Stimulated activated CD4-positive, alpha-beta T cell treated with anti-CD3 and anti-CD28 coated beads, Interleukin-4, amount 100 ng/mL, for 4 hours (primary cell): Measurements from ENCODE around the gene CELA1.

ENCODE experiments used
- DNase-seq, 2 experiments: peaks; one replicate each; pipeline ENCODE4 v3.0.0-alpha.2; 2020

The CELA1 gene

DNA sequence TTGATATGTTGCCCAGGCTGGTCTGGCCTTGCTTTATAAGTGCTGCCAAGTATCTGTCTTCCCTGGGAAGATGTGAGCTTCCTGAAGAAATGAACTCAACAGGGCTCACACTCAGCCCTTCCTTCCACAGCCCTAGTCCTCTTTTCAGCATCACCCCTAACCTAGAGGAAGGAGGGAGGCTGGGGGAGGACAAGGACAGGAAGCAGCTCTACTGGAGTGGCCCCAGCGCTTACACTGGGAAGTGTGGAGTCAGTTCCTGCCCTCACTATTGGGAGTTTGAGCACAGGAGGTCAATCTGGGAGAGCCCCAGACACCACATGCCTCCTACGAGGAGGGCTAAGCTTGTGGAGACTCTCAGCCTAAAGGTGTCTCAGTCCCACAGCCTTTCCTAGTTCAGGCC, 27.9 kb upstream of the CELA1 start:
- DNase-seq = no peak

DNA sequence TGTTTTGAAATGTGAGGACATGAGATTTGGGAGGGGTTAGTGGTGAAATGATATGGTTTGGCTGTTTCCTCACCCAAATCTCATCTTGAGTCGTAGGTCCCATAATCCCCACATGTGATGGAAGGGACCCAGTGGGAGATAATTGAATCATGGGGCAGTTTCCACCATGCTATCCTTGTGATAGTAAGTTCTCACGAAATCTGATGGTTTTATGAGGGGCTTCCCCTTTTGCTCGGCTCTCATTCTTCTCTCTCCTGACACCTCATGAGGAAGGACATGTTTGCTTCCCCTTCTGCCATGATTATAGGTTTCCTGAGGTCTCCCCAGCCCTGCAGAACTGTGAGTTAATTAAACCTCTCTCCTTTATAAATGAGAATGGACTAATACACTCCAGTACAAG, 26.7 kb upstream of the CELA1 start:
- no peak for DNase-seq

DNA sequence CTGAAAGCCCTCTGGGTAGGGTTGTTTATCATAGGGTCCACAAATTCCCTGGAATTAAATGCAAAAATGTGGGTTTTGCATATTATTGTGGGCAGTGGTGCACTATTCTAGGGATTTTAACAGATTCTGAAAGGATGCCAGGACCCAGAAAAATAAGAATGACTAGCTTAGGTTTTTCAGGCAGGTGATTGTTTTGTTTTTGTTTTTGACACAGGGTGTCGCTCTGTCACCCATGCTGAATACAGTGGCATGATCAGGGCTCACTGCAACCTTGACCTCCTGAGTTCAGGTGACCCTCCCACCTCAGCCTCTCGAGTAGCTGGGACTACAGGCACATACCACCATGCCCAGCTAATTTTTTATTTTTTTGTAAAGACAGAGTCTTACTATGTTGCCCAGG, 25.5 kb upstream of the CELA1 start:
- no peak for DNase-seq

DNA sequence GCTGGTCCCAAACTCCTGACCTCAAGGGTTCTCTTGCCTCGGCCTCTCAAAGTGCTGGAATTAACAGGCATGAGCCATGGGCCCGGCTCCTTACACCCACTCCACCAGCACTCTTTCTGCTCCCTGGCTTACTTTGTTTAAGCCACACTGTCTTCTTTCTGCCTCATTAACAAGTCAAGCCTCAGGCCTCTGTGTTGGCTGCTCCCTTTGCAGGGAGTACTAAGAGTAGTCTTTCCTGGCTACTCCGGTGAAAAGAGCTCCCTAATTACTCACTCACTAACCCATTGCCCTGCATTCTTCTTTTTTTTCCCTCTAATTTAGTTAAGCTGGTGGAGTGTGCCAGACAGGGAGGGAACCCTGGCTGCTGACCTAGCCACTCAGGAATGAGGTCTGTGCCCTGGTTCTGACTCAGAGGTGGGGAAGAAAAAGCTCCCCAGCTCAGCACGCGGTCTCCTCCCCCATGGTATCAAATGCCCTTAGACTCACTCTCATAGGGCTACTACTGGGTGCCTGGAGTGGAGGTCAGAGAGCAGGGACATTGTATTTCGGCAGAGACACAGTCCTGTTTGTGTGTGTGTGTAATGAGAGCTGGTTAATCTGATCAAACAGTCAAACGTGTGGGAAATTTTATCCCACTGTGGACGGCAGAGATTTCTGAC, 24.9 kb upstream of the CELA1 start:
- DNase-seq = no peak

DNA sequence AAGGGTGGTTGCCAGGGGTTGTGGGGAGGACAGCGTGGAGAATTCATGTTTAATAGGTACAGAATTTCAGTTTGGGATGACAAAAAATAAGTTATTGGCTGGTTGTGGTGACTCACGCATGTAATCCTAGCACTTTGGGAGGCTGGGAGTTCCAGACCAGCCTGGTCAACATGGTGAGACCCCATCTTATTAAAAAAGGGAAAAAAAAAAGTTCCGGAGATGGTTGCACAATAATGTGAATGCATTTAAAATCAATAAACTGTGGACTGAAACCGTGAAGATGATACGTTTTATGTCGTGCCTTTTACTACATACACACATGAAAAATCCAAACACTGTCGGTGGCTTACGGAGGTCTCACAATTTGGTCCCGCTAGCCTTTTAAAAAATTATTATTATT, 24.2 kb upstream of the CELA1 start:
- no peak for DNase-seq

DNA sequence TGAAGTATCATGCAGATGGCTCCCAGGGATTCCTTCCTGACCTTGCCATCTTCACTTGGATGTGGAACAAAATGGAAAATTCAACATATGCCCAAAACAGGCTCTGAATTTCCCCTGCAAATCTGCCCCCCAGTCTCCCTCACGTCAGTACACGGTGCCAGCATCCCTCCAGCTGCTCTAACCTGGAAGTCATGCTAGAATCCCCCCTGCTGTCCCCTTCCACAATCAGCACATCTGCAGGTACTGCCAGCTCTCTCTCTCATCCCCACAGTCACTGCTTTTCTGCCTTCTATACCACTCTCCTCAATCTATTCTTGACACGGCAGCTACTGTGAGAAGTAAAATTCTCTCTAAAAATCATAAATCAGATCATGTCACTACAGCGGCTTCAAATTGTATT, 23.1 kb upstream of the CELA1 start:
- DNase-seq = no peak

DNA sequence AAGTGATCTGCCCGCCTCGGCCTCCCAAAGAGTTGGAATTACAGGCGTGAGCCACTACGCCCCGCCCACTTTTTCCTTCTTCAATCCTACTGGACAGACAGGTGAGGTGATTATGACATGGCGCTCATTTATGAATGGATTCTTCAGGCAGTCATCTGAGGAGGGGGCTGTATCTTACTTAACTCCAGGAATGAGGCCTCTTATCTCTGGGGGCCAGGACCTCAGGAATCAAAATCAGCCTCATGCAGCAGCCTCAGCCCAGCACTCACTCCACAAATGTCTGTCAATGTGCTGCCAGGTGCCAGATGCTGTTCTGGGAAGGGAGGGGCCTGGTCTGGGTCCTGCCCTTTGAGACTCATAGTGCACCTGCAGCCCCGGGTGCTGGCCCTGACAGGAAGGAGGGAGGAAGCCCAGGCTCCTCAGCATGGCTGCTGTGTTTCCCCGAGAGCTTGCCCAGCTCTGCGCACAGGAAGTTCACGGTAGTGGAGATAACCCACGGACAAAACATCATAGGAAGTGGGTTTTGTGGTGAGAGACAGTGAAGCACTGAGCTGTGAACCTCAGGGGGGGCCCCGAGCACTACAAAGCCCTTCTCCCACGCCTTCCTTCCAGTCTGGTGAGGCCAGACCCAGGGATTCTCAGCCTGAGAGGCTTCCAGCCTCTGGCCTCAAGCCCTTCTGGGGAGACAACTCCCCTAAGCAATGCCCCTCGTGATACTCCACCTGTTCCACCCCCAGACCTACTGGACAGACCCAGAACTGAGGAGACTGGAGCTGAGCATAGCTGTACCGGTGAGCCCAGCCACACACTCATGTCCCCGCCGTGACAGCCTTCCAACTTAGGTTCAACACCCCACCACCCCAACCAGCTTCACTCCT, 22.4 kb upstream of the CELA1 start:
- peak; percentile 63 to 86 for DNase-seq

DNA sequence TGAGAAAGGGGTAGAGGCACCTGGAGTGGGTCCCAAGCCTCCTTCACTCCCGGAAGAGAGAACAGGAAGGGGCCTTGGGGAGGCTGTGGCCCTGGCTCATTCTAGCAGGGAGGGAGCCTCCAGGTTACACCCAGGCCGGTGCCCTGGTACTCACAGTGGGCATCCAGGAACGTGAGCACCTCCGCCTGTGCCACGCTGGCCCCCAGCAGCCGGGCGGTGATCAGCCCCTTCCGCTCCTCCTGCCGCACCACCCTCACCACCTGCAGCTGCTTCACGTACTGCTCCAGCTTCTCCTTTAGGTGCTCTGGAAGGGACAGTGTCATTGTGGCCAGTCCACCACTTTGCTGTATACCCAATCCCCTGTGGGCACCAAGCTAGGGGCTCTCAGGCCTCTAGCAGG, 18.8 kb upstream of the CELA1 start:
- DNase-seq = no peak

DNA sequence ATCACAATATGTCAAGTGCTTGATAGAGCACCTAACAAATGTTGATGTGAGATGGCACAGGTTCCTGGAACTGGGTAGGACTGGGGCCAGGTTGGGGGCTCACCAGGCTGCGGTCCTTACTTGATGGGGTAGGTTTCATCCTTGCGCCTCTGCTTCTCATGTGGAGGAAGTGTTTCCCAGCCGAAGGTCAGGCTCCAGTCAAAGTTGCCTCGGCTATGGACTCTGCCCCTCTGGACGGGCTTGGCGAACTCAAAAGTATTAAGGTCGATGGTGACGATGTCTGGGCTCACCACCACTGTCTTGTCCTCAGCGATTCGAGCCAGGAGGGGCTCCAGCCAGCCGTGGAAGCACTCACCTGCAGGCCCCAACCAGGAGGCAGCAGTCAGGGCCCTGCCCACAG, 17.5 kb upstream of the CELA1 start:
- no peak for DNase-seq

DNA sequence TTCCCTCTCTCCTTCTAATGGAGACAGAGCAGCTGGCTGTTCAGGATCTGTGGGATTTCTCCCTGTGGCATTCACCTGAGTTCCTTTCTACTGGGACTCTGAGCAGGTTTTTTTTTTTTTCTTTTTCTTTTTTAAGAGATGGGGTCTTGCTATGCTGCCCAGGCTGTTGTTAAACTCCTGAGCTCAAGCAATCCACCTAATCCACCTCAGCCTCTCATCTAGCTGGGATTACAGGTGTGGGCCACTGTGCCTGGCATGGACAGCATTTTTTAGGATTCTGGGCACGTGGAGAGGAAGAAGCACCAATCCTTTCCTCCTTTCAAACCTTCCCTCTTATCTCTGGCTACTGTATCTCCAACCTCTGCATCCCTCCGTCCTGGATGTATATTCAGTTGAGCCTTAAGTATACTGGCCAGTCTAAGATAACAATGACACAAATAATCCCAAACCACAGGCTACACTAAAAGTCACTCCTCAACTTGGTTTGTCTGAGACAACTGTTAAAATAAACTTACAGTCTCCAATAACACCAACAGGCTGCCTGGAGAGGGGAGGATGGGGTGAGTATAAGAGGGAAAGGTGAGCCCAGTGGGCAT, 16.4 kb upstream of the CELA1 start:
- DNase-seq = no peak

DNA sequence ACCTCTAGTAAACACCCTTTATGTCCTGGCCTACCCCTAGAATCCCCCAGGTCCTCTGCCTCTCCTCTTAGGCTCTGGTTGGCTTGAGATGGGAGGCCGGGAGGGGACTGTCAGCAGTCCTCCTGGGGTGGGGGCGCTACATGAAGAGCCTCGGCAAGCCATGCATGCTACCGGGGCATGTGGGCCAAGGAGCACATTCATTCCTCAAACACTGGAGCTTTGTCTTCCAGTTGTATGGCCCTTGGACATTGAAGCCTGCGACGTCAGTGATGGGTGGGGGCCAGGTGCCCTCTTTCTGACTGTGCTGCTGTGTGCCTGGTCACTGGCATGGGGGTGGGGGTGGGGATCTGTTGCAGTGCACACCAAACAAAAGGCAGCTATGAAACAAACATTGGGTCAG, 15.8 kb upstream of the CELA1 start:
- DNase-seq = no peak

DNA sequence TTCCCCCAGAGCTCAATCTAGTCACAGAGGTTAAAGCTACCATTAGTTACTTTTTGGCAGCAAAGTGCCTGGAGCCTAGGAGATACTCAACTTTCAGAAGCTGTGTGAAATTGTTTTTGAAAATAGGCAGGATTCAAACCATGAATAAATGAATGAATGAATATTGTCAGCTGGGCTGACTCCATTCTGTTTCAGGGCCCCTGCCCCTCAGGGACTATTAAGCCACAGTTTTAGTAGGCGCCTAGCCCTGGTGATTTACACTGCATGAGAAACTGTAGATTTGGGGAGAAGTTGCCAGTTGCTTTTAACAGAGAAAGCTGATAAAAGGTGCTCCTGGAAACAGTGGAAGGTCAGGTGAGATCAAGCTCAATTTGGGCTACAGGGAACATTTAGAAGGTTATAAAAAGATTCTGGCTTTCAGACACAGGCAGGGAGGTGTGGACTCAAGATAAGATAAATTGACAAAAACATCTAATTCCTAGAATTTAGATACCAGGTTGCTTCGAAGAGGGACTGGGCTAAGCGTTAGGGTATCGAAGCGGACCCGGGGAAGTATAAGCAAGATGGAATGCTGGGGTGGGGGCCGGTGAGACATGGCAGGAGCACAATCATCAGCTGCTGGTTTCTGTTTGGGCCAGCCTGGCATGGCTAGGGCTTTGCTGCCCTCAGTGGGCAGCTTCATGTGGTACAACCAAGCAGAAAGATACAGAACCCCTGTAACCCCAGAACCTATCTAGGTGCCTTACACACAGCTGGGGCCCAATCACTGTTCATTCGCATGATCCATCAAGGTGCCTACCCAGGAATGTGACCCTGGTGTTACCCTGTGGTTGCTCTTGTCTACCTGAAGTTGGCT, 14.9 kb upstream of the CELA1 start:
- DNase-seq = no peak

DNA sequence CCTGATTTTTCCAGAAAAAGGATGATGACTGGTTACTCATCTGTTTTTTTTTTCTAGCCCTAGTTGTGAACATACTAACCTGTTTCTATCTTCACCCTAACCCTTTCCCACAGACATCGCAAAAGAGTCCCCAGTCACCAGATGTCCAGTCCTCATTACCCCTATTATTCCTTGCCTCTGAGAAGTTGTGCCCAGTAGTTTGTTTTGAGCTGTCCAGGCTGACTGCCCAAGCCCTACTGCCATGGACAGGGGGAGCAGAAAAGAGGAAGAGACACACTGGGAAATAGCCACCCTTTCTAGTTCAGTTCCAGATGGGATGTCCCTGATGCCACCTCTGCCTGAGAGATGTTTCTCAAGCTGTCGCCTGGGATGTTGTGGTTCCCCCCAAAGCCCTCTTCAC, 13.8 kb upstream of the CELA1 start:
- no peak for DNase-seq

DNA sequence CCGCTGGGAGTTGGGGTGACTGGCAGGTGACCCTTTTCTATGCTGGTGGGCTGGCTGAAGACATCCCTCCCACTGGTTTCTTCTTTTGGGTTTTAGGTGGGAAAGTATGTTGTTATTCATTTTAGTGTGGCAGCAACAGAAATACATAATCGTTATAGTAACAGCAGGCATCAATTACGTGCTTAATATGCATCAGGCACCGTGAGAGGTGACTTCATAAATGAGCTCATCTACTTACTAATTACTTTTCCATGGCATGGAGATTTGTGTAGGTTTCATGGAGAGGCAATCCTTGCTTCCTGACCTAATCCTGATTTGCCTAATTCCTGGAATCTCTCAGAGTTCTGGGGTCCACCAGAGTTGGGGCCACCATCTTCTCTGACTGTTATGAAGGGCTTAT, 13.4 kb upstream of the CELA1 start:
- DNase-seq = no peak

DNA sequence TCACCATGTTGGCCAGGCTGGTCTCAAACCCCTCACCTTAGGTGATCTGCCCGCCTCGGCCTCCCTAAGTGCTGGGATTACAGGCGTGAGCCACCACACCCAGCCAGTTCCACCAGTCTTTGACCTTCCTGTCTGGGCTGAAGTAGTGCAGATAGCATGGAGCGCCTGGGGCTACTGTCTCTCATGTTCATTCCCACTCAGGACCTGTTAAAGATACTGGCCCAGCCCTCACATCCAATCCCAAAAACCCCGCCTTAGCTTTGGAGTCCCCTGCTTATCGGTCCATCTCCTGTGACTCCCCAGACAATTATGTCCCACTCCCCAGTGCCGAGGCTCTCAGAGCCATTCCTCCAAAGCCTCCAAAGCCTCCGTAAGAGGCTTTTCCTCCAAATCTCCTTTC, 12.0 kb upstream of the CELA1 start:
- DNase-seq = no peak

DNA sequence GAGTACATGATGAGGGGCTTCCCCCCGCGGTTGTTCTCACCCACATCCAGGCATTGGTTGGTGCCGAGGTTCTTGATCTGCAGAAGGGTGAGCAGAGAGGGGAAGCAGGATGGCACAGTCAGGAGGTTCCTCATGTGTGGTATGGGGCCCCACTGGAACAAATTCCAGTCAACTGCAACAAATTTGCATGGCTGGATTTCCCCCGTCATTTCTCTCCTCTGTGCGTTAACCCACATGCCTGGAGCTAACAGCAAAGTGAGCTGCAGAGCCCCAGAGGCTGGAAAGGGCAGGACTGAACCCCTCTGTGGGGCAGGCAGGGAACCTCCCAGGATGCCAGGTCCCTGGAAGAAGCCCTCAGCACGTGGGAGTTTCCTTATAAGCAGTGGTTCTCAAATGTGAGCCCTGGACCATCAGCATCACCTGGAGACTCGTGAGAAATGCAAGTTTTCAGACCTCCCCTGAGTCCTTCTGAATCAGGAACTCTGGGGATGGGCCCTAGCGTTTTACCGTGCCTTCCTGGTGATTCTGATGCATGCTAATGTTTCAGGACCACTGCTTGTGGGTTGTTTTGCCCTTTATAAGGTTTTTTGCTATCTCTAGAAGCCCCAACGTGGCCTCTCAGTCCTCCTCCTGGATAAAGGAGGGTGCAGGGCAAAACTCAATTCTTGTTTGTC, 11.0 kb upstream of the CELA1 start:
- DNase-seq = no peak

DNA sequence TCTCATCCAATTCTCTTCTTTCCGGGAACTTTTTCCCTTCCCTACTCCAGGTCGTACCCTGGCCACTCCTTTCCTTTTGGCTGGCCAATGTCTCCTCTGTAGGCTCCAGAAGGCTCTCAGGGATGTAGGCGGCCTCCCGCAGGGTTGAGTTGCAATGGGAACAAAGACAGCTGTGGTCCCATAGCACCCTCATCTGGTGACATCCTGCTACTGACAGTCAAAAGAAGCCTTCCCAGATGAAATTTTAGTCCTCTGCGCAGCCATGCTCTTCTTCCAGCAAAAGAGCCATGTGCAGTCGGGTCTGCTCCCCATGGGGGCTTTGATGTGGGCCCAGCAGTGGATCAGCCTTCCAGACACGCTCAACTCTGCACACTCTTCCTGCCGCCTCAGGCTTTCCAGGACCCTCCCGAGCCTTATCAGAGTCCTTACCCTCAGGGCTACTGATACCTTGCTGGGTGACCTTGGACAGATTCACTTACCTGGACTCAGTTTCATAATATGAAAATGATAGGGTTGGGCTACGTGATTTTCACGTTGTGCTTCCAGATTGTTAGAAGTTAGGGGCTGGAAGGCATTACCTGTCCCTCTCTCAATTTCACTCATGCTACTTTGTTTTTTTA, 5.5 kb upstream of the CELA1 start:
- peak; percentile 10 to 12 for DNase-seq

DNA sequence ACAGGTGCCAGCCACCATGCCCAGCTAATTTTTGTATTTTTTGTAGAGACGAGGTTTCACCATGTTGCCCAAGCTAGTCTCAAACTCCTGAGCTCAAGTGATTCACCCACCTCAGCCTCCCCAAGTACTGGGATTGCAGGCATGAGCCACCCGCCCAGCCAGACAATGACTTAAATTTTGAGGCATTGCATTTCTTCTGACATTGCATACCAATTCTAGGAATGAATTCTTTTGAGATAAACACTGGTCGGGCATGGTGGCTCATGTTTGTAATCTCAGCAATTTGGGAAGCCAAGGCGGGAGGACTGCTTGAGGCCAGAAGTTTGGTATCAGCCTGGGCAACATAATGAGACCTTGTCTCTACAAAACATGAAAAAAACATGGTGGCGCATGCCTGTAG, 2.5 kb upstream of the CELA1 start:
- no peak for DNase-seq

DNA sequence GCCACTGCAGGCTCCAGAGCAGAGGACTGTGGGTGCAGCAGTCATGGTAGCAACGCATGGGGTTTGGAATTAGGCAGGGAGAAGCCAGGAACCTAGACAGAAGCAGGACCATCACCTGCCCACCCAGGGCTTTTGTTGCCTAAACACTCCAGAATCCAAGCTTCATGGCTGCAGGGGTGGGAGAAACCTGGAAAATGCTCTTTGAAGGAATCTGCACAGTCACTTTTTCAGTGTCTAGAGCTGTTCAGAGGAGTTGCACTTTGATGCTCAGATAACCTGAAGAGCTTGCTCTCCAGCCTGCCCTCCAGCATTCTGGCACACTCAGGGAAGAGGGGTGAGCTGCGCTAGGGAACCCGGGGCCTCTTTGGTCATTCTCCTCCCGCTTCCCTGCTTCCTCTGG, 1.6 kb upstream of the CELA1 start:
- DNase-seq = no peak

DNA sequence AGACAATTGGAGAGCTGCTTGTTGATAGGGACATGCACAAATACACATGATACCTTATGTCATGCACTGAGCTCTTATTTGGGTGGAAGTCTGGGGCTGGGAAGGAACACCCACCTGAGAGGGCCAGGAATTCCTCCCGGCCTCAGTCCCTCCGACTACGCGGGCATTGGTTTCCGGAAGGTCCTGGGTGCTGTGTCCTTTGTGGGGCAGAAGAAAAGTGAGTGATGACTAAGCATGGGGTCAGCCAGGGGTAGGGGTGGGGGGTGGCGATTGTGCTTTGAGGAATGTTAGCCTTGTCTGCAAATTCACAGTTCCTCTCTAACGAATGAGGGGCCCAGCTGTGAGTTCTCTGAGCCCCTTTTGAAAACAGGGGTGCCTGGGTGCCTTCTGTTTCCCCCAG, 798 bp downstream of the CELA1 start:
- no peak for DNase-seq

DNA sequence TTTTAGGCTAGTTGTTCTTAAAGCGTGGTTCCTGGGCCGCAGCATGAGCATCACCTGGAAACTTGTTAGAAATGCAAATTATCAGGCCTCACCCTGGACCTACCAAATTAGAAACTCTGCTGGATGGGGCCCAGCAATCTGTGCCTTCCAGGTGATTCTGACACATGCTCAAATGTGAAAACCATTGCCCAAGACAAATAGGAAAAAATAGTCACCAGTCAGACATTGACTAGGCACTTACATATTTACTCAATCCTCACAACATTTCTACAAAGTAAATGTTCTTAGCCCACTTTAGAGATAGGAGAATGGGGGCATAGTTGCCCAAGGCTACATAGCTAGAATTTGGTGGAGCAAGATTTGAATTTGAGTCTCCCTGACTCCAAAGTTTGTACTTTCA, 3.3 kb downstream of the CELA1 start:
- no peak for DNase-seq

DNA sequence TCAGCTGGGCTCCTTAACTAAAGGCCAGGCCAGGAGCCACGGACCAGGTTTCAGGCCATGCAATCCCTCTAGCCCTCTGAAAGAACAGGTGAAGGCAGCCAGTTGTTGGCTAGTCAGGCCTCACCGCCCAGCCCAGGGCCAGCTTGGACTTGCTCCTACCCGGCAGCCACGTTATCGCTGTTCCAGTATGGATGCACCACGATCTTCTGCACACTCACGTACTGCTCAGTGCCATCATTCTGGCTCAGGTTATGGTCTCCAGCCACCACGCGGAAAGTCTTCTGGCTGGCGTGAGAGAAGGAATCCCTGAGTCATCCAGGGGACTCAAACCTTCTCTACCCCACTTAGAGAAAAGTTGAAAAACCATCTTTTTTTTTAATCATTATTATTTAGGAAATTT, 4.1 kb downstream of the CELA1 start:
- DNase-seq = no peak
